HCEC 1CT (cell line): ENCODE data around the gene POU2F3.
A peak's percentile ranks its signal among the peaks of the same experiment; 100 is the strongest.

Source experiments
- DNase-seq: peaks from one replicate; pipeline ENCODE4 v3.0.0-alpha.2; 2017

Gene POU2F3

GRCh38 chr11:120239713-120240640 lies at the start of gene POU2F3:
POU2F3 (plus strand) TSS chr11:120240140; CDS start chr11:120240344, 204 bp downstream.
- no peak for DNase-seq

- no peak for DNase-seq
These were observed 48.9 kb upstream of the POU2F3 start for GRCh38 chr11:120191058-120191457.

DNA sequence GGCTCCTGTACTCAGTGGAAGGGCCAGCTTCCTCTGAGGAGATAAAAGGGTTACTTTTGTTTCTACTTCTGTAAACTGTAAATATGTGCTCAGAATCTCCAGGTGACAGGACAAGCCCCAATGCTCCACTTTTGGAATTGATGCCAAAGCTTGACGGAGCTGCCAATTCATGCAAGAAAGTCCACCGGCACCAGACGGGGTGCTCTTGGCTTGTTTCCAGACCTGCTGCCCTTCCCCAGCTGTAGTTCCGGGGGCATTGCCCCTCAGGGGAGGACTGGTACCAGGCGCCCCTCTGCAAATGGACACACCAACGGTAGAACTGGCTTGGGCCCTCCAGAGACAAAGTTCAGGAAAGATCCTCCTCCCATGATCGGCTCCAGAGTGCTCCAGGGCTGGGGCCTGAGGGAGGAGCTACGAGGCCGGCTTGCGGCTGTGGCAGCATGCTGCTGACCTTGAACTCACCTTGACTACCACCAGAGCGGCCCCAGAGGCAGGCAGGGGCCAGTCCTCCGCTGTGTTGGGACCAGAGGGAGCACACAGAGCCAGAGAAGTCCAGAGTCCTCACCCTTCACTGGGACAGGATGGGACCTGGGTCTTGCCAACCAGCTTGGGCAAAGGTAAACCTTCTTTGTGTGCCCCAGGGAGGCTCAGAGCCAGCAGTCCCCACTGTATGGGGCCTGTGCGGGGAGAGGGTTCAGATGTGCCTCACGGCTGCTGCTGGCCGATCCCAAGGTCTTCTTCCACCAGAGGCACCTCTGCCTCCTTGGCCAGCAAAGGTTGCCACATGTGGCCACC lies 46.9 kb upstream of the POU2F3 start:
- no peak for DNase-seq

DNA sequence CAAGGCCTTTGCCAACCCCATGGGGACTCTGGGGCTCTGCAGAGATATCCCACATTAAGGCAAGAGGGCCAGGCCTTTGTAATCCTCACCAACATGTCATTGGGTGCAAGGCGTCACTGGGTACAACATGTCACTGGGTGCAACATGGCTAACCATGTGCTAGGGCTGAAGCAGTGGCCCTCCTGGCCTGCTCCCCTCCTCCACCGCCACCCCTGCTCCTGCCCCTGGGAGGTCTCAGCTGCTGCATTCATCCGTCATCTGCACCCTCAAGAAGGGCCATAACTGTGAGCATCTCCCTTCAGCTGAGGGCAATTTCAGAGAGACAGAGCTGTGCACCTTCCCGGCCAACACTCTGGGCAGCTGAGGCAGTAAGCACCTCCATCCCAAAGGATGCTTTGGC lies 45.8 kb upstream of the POU2F3 start:
- DNase-seq = no peak

- no peak for DNase-seq
These were observed 44.2 kb upstream of the POU2F3 start for GRCh38 chr11:120195601-120196320.

- no peak for DNase-seq
These were observed 43.1 kb upstream of the POU2F3 start for GRCh38 chr11:120196826-120197225.

GRCh38 chr11:120197251-120197891 lies 42.6 kb upstream of the POU2F3 start:
- DNase-seq = no peak

DNA sequence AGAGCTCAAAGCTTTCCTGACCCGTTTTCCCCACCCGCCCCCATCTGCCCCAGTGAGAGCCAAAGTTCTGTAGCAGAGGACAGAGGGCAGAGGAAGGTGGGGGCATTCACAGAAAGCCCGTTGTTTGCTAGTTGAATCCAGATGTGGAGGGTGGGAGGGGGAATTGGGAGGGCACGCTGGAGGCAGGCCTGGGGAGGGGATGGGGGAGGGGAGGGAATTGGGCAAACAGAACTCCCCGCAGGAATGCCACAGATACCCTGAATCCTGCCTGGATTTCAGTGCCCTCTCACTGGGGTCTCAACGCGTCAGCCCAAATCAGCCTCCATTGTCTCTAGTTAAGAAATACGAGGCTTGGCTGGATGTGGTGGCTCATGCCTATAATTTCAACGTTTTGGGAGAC lies 42.0 kb upstream of the POU2F3 start:
- DNase-seq = no peak

GRCh38 chr11:120198403-120198786 lies 41.5 kb upstream of the POU2F3 start:
- DNase-seq = no peak

GRCh38 chr11:120198787-120199469 lies 41.0 kb upstream of the POU2F3 start:
- no peak for DNase-seq

DNA sequence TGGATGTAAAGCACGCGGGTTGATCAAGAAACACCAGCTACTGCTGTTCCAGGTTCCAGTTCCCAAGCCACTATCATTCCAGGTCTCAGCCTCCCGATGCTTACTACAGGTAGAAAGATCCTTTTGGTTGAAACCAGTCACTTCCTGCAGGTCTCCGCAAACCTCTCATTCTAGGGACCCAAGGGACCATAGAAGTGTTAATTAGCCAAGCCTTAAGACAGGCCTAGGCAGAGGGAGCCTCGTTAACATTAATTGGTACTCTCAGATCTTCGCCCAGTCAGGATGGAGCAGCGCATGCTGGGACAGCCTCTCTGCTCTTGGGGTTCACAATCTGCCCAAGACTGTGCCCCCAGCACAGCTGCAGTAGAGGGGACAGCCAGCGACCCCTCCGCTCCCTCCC lies 40.3 kb upstream of the POU2F3 start:
- no peak for DNase-seq

DNA sequence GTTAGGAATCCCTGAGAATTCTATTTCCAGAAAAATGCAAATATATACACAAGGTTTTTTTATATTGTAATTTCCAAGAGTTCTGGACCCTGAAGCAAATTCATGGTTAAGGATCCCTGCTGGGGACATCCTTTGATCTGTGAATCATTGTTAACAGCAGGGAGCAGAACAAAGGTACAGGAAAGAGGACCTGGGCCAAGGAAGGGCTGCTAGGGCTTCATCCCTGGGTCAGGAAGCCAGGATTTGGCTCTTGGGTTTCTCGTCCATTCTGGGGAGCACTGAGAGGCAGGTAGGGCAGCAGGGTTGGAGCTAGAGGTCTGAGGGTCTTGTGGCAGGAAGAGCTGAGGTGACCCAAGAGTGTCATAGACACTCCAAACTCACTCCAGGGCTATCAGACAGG lies 39.3 kb upstream of the POU2F3 start:
- no peak for DNase-seq

- no peak for DNase-seq
These were observed 38.3 kb upstream of the POU2F3 start for GRCh38 chr11:120201653-120202052.

- DNase-seq = no peak
These were observed 36.3 kb upstream of the POU2F3 start for GRCh38 chr11:120203626-120204025.

DNA sequence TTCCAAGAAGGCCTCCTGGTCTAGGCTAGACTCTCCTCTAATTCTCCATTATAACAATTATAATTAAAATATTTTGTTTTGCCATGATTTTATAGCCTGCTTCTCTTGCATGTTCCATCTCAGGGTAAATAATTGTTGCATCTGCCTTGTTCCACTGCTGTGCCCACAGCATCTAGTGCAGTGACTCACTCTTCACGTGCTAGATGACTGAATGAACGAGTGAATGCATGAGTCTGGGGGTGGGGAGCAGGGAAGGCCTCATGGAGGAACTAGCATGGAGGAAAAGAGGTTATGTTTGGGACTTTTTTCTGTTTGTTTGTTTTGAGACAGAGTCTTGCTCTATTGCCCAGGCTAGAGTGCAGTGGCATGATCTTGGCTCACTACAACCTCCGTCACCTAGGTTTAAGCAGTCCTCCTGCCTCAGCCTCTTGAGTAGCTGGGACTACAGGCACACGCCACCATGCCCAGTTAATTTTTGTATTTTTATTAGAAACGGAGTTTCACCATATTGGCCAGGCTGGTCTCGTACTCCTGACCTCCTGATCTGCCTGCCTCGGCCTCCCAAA lies 34.3 kb upstream of the POU2F3 start:
- DNase-seq = peak; percentile 79

DNA sequence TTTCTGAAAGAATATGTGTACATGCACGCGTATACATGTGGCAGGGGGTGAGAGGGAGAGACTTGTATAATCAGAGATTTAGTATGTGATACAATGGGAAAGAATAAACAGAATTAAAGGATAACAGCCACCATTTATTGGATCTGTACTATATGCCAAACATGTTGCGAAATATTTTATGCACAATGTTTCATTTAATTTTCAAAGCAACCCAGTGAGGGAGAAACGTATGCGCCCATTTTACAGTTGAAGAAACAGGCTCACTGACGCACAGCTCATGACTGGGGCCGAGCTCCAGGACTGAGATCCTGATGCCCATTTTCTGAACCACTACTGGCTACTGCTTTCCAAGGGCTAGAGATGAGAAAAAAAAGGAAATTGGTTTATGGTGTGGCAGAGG lies 32.4 kb upstream of the POU2F3 start:
- DNase-seq = no peak

GRCh38 chr11:120208001-120208441 lies 31.9 kb upstream of the POU2F3 start:
- DNase-seq = peak; percentile 26

- peak; percentile 80 for DNase-seq
These were observed 31.2 kb upstream of the POU2F3 start for GRCh38 chr11:120208777-120209176.

DNA sequence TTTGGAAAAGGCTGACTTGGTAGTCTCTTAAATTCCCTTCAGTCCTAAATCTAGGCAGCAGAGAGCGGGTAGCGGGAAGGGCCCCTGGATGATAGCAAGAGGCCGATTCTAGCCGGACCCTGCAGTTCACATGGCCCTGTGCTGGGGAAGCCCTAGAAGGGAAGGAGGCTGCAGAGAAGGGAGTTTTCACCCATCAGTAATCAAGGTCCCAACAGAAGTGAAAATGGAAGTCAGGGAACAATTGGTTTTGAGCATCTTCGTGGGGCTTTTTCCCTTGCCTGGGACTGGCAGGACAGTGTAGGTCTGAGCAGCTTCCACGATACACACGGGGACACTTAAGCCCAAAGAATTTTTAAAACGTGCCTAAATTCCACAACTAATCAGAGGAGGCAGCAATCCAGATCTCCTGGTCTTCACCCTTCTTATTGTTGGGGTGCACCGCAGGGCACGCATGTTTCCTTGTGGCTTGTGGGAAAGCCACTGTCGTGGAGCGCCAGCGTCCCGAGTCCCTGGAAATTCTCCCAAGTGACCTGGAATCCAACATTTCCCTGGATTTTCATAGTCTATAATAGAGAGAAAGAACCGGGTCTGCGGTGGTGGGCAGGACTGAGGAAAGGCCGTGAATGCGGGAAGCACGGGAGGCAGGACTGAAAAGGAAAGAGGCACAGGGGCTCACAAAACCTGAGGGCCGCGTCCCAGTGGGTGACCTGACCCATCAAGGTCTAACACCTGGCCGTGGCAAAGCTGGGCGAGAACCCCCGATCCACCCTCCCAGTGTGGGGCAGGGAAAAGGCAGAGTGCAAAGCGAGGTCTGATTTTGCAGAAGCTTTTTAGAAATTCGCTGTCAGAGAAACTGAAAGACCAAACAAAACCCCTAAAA lies 30.0 kb upstream of the POU2F3 start:
- DNase-seq = peak; percentile 26
